WTC11 (cell line): ENCODE measurements around the gene METTL21A.

Experiments
- ATF3 ChIP-seq: sonication (generic); formaldehyde crosslinking; conservative IDR thresholded peaks from 2 replicates; pipeline ENCODE4 v1.8.1; 2022; ENCODE audit warnings: mild to moderate bottlenecking, missing genetic modification reagents
- CTCF ChIP-seq: fragments of 200-600 bp; IDR thresholded peaks from 2 replicates; pipeline ENCODE4 v1.8.0; 2022; ENCODE audit warnings: antibody characterized with exemption
- E2F1 ChIP-seq: sonication (generic); formaldehyde crosslinking; IDR thresholded peaks from 2 replicates; pipeline ENCODE4 v1.8.0; 2022; ENCODE audit warnings: mild to moderate bottlenecking, missing genetic modification reagents
- ESRRA ChIP-seq: sonication (generic); formaldehyde crosslinking; IDR thresholded peaks from 2 replicates; pipeline ENCODE4 v1.8.1; 2022; ENCODE audit warnings: mild to moderate bottlenecking, missing genetic modification reagents, borderline replicate concordance
- JUN ChIP-seq: sonication (generic); formaldehyde crosslinking; IDR thresholded peaks from 2 replicates; pipeline ENCODE4 v1.8.0; 2023; ENCODE audit warnings: mild to moderate bottlenecking, missing genetic modification reagents
- MAX ChIP-seq: sonication (generic); formaldehyde crosslinking; IDR thresholded peaks from 2 replicates; pipeline ENCODE4 v1.8.0; 2022; ENCODE audit warnings: mild to moderate bottlenecking, missing genetic modification reagents
- NR1H2 ChIP-seq: sonication (generic); formaldehyde crosslinking; IDR thresholded peaks from 2 replicates; pipeline ENCODE4 v1.9.0; 2021; ENCODE audit warnings: mild to moderate bottlenecking, moderate library complexity, missing genetic modification reagents
- SMAD3 ChIP-seq: sonication (generic); formaldehyde crosslinking; IDR thresholded peaks from 2 replicates; pipeline ENCODE4 v1.8.0; 2022; ENCODE audit warnings: missing genetic modification reagents, mild to moderate bottlenecking, borderline replicate concordance
- SMAD4 ChIP-seq: sonication (generic); formaldehyde crosslinking; IDR thresholded peaks from 2 replicates; pipeline ENCODE4 v1.8.0; 2022; ENCODE audit warnings: mild to moderate bottlenecking, missing genetic modification reagents
- TEAD1 ChIP-seq: sonication (generic); formaldehyde crosslinking; IDR thresholded peaks from 2 replicates; pipeline ENCODE4 v1.8.0; 2022; ENCODE audit warnings: mild to moderate bottlenecking, missing genetic modification reagents
- TF ChIP-seq, protein P1 (sequence below): fragments of 250-450 bp; sonication (Bioruptor Pico); IDR thresholded peaks from 2 replicates; pipeline ENCODE4 v1.9.0; 2021; ENCODE audit warnings: mild to moderate bottlenecking, borderline replicate concordance

- TF ChIP-seq SMAD4, result no peak
- no peak for TF ChIP-seq CTCF
- no peak for TF ChIP-seq JUN (CRISPR knock-in tag)
- TF ChIP-seq ESRRA (CRISPR knock-in tag), result no peak
- TF ChIP-seq MAX (CRISPR knock-in tag), result no peak
- no peak for TF ChIP-seq ATF3 (CRISPR knock-in tag)
- no peak for TF ChIP-seq NR1H2
- no peak for TF ChIP-seq E2F1
- TF ChIP-seq, protein P1, sequence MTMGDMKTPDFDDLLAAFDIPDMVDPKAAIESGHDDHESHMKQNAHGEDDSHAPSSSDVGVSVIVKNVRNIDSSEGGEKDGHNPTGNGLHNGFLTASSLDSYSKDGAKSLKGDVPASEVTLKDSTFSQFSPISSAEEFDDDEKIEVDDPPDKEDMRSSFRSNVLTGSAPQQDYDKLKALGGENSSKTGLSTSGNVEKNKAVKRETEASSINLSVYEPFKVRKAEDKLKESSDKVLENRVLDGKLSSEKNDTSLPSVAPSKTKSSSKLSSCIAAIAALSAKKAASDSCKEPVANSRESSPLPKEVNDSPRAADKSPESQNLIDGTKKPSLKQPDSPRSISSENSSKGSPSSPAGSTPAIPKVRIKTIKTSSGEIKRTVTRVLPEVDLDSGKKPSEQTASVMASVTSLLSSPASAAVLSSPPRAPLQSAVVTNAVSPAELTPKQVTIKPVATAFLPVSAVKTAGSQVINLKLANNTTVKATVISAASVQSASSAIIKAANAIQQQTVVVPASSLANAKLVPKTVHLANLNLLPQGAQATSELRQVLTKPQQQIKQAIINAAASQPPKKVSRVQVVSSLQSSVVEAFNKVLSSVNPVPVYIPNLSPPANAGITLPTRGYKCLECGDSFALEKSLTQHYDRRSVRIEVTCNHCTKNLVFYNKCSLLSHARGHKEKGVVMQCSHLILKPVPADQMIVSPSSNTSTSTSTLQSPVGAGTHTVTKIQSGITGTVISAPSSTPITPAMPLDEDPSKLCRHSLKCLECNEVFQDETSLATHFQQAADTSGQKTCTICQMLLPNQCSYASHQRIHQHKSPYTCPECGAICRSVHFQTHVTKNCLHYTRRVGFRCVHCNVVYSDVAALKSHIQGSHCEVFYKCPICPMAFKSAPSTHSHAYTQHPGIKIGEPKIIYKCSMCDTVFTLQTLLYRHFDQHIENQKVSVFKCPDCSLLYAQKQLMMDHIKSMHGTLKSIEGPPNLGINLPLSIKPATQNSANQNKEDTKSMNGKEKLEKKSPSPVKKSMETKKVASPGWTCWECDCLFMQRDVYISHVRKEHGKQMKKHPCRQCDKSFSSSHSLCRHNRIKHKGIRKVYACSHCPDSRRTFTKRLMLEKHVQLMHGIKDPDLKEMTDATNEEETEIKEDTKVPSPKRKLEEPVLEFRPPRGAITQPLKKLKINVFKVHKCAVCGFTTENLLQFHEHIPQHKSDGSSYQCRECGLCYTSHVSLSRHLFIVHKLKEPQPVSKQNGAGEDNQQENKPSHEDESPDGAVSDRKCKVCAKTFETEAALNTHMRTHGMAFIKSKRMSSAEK (CRISPR knock-in tag), result no peak
- TF ChIP-seq TEAD1 (CRISPR knock-in tag), result no peak
- no peak for TF ChIP-seq SMAD3 (CRISPR knock-in tag)
Observed at GRCh38 chr2:207594731-207595130, 30.5 kb downstream of the METTL21A start.
